H4 (cell line): Measurements from ENCODE around the gene CCT4. TPM values are rescaled to one million over a fixed set of nuclear protein-coding genes. Genes with fewer than 3 reads are reported as not detected.
"Not testable (repeated sequence)": the region's sequence is repeated elsewhere in the genome, so short reads cannot be mapped to it uniquely, and the experiment has no call there.

Experiments used
- DNase-seq: peaks from one replicate; pipeline ENCODE4 v3.0.0-alpha.2; 2015; ENCODE audit warnings: low spot score
- total RNA-seq: library from RNA; depleted of rRNA; stranded (reverse); fragments of >200 nt; shearing (Covaris generic); gene quantifications from 2 replicates; pipeline ENCODE4 v1.2.3, GENCODE V29; 2014; rRNA removed

CCT4 gene, protein sequence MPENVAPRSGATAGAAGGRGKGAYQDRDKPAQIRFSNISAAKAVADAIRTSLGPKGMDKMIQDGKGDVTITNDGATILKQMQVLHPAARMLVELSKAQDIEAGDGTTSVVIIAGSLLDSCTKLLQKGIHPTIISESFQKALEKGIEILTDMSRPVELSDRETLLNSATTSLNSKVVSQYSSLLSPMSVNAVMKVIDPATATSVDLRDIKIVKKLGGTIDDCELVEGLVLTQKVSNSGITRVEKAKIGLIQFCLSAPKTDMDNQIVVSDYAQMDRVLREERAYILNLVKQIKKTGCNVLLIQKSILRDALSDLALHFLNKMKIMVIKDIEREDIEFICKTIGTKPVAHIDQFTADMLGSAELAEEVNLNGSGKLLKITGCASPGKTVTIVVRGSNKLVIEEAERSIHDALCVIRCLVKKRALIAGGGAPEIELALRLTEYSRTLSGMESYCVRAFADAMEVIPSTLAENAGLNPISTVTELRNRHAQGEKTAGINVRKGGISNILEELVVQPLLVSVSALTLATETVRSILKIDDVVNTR
- total RNA-seq: 268 and 273 TPM in 2 replicates

GRCh38 chr2:61888267-61889055 is at the start of gene CCT4:
Gene CCT4, minus strand, starts transcription at chr2:61888656. Its CDS starts 149 bp downstream, at chr2:61888507.
- DNase-seq: peak; percentile 69

- no peak for DNase-seq
These were observed 49.4 kb upstream of the CCT4 start for GRCh38 chr2:61937886-61938285.

DNA sequence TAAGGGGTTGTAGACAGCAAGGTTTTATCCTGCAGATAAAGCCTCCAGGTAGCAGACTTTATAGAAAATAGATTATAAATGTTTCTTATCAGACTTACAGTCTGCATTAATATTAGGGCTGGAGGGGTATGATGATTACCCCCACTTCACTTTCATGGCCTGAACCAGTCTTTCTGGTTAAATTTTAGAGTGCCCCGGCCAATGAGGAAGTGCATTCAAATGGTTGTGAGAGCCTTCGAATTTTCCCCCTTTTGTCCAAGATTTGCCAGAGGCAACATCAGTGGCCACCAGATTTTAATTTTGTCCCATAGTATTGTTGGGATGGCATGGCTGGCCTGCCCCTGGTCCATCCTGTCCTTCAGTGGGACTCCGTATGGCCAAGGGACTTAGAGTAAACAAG is 48.6 kb upstream of the CCT4 start:
- no peak for DNase-seq

DNA sequence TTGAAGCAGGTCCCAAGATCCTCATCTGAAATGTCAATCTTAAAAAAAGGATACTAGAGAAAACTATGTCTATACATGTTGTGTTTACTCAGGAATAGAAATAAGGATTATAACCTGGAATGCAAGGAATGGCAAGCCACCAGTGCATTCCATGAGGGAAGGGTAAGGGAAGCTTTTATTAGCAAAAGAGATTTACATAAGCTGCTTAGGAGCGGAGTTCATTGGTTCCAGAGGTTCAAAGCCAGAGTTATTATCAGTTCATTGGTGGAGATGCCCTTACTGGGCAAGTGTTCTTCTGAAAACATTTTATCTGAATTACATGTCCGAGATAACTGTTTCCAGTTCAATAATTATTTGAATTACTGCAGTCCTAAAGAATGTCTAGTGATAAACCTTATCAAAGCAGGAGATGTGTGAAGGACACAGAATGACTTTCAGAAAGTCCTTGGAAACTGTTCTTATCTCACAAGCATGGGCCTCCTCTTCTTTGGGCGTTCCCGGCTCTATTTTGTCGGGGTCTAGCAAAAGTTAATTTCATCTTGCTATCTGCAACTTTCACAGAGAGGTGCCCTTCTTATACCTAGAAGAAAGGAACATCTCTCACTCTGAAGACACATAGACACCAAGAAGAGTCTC is 40.5 kb upstream of the CCT4 start:
- no peak for DNase-seq

DNA sequence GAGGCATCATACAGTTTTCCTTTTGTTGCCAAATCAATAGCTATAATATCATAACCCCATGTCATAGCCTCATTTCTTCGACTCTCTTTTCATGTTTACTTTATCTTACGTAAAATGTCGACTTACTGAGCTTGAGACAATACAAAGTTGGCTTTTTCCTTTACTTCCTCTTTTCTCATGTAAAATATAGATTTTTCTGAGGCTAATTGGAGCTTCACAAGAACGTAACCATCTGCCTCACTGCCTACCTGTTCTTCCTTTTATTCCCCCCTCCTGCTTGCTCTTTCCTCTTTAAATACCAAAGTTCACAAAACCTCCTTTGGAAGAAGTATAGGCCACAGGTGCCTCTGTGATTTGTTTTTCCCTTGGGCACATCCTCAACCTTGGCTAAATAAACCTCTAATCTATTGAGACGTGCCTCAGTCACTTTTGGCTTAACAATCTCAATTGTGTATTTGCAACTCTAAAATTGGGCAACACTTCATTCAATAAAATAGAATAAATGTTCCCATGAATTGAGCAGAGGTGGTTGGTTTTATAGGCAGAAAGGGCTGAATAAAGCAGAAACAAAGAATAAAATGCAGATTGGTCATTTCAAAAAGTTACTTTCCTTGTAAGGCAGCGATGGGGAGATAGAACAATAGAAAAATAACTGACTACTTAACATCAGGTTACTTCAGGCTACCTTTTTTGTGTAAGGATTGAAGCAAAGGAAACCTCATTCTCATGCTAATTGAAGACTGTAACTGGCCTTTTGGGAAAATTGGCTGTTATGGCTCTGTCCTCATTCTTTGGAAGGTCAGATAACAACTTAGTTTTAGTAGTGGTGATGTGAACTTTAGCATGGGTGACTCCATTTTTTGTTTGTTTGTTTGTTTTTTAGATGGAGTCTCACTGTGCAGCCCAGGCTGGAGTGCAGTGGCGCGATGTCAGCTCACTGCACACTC is 38.3 kb upstream of the CCT4 start:
- no peak for DNase-seq

DNA sequence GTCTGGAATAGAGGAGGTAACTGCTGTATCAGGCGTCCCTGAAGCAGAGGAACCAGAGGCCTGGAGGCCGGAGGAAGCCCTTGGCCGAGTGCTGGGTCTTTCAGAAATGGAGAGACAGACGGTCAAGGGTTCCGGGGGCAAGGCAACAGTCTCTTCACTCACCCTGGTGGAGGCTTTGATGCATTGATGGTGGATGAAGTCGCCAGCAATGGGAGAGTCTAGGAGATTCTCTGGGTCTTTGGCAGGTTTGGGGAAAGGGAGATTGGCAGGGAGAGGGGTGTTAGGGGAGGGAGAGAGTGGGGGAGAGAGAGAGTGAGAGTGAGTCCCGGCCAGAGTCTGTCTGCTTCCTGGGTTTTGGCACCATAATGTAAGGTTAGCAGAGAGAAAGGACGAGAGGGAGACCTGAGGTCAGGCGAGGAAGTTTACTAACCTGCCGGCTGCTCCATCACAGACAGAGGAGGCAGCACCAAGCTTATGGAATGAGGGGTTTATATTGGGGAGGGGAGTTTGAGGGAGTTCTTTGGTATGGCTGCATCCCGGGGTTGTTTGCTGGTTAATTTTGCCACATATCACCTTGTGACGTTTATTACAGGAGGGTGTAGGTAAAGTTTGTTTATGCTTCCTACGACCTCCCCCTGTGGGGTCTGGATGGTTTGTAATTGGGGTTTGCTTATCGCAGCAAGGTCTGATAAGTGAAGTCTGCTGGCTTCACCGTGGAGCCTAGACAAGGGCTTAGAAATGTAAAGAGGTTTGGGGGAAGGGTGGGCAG is 36.6 kb upstream of the CCT4 start:
- DNase-seq: no peak

DNA sequence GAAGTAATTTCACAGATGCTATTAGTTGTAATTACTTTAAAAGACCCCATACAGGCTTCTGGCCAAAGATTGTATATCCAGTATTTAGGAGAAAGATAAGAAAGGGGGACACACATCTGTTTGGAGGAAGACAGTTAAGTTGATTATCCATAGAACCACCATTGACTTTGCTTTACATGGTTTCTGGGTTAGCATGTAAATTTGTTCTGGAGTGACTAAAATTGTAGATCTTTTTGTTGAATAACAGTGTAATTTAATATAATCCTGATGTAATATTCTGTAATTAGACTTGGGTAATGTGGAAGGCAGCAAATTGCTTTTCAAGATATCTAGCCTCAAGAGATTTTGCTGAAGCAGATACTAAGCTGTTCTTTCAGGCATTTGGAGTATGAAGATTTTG is 34.3 kb upstream of the CCT4 start:
- DNase-seq: no peak

DNA sequence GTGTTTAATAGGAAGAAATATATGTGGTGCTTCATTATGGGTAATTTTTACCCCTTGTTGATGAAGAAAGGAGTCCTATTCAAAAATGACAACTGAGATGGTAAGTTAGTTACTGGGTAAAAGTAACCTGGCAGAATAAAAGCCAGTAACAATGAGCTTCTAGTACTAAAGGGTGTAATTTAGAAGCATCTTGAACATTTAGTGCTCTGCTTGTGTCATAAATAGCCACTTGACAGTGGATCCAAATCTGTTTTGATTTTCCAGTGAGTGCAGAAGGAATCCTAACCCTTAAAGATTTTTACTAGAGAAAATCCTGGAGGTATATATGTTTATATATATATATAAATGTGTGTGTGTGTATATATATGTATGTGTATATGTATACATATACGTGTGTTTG is 32.1 kb upstream of the CCT4 start:
- no peak for DNase-seq

GRCh38 chr2:61914794-61915193 is 26.3 kb upstream of the CCT4 start:
- not testable (repeated sequence) for DNase-seq

DNA sequence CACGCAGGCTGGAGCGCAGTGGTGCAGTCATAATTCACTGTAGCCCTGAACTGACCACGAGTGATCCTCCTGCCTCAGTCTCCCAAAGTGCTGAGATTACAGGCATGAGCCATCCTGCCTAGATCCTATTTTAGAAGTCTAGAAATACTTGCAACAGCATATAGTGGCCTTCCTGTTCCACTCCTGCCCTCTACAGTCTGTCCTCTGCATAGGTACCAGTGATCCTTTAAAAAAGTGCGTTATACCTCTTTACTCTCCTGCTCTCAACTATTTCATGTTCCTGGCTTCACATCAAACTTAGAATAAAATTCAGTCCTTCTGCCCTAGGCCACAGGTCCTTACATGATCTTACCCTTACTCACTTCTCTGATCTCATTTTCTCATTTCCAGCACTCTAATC is 23.1 kb upstream of the CCT4 start:
- no peak for DNase-seq

DNA sequence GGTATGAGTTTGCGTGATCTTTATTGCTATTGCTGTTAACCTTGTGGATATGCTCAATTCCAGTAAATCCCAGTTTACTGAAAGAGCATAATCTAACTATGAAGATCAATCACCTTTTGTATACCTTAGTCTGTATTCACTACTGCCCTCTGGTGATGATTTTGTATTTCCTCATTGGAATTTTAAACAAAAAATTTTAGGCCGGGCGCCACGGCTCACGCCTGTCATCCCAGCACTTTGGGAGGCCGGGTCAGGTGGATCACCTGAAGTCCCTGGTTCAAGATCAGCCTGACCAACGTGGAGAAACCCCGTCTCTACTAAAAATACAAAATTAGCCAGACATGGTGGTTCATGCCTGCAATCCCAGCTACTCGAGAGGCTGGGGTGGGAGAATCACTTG is 22.1 kb upstream of the CCT4 start:
- DNase-seq: no peak

- DNase-seq: no peak
These were observed 20.7 kb upstream of the CCT4 start for GRCh38 chr2:61909116-61909515.

GRCh38 chr2:61906186-61906470 is 17.7 kb upstream of the CCT4 start:
- DNase-seq: no peak

DNA sequence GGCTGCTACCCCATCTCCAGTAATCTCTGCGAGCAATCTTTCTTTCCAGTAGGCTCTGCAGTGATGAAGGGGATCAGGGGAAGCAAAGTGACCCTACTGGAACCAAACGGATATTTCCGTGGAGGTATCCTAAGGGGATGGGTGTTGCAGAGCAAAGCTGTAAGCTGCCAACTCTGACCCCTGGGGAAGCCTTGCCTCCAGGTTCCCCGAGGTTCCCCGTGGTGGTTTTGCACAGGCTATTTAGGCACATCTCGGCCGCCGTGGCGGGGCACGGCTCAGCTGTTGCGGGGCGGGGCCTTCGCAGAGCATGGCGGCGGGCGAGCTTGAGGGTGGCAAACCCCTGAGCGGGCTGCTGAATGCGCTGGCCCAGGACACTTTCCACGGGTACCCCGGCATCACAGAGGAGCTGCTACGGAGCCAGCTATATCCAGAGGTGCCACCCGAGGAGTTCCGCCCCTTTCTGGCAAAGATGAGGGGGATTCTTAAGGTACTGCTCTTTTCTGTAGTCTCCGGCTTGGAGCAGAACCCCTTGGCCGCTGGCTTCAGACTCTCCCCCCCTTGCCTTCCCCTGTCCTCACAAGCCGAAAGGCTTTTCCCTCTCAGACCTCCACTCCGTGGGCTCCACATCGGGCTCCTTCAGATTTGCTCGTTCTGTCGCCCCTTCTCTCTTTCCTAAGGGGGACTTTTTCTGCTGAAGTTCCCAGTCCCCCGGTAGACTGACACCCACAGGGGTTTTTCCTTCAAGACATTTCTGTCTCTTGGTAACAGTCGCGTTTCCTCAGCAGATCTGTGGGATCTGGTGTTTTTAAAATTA is 17.1 kb upstream of the CCT4 start, which contains the start of gene COMMD1:
Gene COMMD1, plus strand, starts transcription at position 303 of the 814 bp plus-strand sequence. Its CDS starts 5 bp downstream, at position 308.
- peak; percentile 56 for DNase-seq

DNA sequence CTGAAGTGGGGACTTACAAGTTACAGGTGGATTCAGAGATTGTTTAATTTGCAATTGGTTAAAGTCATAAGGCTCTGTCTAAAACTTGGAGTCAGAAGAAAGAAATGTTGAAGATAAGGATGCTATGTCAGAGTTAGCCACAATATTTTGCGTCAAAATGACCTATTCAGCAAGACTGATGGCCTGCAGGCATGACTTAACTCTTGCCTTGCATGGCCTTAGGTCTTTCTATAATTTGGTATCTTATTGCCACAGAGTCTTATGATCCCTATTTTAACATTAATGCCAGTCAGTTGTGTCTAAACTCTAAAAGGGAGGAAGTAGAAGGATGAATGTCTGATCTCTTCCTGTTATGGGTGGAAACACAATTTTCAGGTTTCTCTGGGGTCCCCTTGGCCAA is 11.8 kb upstream of the CCT4 start:
- no peak for DNase-seq

DNA sequence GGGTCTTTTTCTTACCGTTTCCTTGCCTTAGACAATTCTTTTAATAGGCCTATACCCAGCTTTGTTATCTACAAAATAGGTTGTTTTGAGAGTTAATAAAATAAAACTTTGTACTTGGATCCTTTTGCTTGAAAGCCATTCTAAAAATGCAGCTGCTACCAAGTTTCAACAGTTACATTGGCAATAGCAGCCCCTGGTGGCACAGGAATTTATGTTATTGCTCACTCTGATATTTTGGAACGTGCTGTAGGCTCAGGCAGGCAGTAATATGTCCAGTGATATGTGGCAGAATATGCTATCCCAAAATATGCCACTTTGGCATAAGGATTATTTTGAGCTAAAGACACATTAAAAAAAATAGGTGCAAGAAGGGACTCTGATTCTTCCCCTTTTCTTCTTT is 10.4 kb upstream of the CCT4 start:
- no peak for DNase-seq

- DNase-seq: no peak
These were observed 664 bp downstream of the CCT4 start for GRCh38 chr2:61887717-61888266.

- DNase-seq: no peak
These were observed 2.4 kb downstream of the CCT4 start for GRCh38 chr2:61885896-61886603.

DNA sequence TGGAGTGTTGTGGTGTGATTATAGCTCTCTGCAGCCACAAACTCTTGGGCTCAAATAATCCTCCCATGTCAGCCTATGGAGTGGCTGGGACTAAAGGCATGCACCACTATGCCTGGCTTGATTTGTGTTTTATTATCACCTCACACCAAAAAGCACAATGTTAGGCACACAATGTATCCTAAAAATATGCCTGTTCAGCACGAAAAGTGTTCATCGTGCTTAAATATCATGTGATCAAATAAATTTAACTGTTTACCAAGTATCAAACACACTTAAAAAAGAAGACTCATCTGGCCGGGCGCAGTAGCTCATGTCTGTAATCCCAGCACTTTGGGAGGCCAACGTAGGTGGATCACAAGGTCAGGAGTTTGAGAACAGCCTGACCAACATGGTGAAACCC is 5.6 kb downstream of the CCT4 start:
- DNase-seq: no peak
